Inflammatory macrophage treated with lipopolysaccharide for 4 hours (primary cell): Measurements from ENCODE around the gene SIGLECL1.

ENCODE experiments used
- DNase-seq: peaks from one replicate; pipeline ENCODE4 v3.0.0-alpha.2; 2020

The SIGLECL1 gene

GRCh38 chr19:51297406-51297805, 46.5 kb downstream of the SIGLECL1 start:
- no peak for DNase-seq

GRCh38 chr19:51301266-51301665, 50.4 kb downstream of the SIGLECL1 start:
- DNase-seq, result no peak

GRCh38 chr19:51305479-51305878, 54.6 kb downstream of the SIGLECL1 start:
- no peak for DNase-seq

- no peak for DNase-seq
Observed at GRCh38 chr19:51311351-51312257, 60.7 kb downstream of the SIGLECL1 start, which contains the start of gene IGLON5. Gene IGLON5 (plus strand): TSS chr19:51311644. CDS start chr19:51311848, 204 bp downstream.

- no peak for DNase-seq
Observed at GRCh38 chr19:51316688-51317087, 65.8 kb downstream of the SIGLECL1 start.

- no peak for DNase-seq
Observed at GRCh38 chr19:51317376-51317775, 66.5 kb downstream of the SIGLECL1 start.

GRCh38 chr19:51317968-51318367, 67.1 kb downstream of the SIGLECL1 start:
- DNase-seq, result no peak
